ENCODE data around the gene DNAH6. TPM values are rescaled to one million over a fixed set of nuclear protein-coding genes. Genes with fewer than 3 reads are reported as not detected.
A peak's percentile ranks its signal among the peaks of the same experiment; 100 is the strongest.

The DNAH6 gene
- total and polyA plus RNA-seq, 2 of the 13 experiments (the other 11 are each of a cell fraction or from before 2014, with no cell fraction given) = 0.01 TPM; not detected in 1

GRCh38 chr2:84613082-84613481 is 96.8 kb downstream of the DNAH6 start (continued):
- TF ChIP-seq THAP8 (CRISPR knock-in tag; IDR thresholded peaks at IDR 0.05; ENCODE audit: borderline replicate concordance) = no peak
- peak; percentile 92 for TF ChIP-seq SOX13 (IDR thresholded peaks at IDR 0.05)
- peak in 1 of 2 experiments; percentile 98; a peak in 2 of 4 replicates for TF ChIP-seq SOX13 (CRISPR knock-in tag; conservative IDR thresholded peaks at IDR 0.05 in 1 of 2, IDR thresholded peaks at IDR 0.05 in 1 of 2)
- TF ChIP-seq ZBTB7A (CRISPR knock-in tag; IDR thresholded peaks at IDR 0.05) = no peak
- no peak for TF ChIP-seq MED1 (CRISPR knock-in tag; IDR thresholded peaks at IDR 0.05)
- TF ChIP-seq NFKBIZ (CRISPR knock-in tag; IDR thresholded peaks at IDR 0.05) = no peak
- TF ChIP-seq ZMYM3 (CRISPR knock-in tag; IDR thresholded peaks at IDR 0.05) = no peak
- TF ChIP-seq ZNF775 (CRISPR knock-in tag; IDR thresholded peaks at IDR 0.05; ENCODE audit: borderline replicate concordance) = no peak
- TF ChIP-seq NKX3-1 (CRISPR knock-in tag; IDR thresholded peaks at IDR 0.05) = no peak
- no peak for TF ChIP-seq ZFX (CRISPR knock-in tag; IDR thresholded peaks at IDR 0.05; ENCODE audit: low read depth)
- no peak; the same call in 1 of the 2 replicates for TF ChIP-seq ELF1 (CRISPR knock-in tag; IDR thresholded peaks at IDR 0.05)
- no peak for TF ChIP-seq SKIL (CRISPR knock-in tag; IDR thresholded peaks at IDR 0.05; ENCODE audit: borderline replicate concordance)
- TF ChIP-seq MZF1 (CRISPR knock-in tag; IDR thresholded peaks at IDR 0.05; ENCODE audit: borderline replicate concordance) = no peak
- TF ChIP-seq ZSCAN22 (CRISPR knock-in tag; IDR thresholded peaks at IDR 0.05) = no peak
- TF ChIP-seq SIX4 (CRISPR knock-in tag; IDR thresholded peaks at IDR 0.05) = no peak
- TF ChIP-seq ATF4 (CRISPR knock-in tag; IDR thresholded peaks at IDR 0.05) = peak in 1 of 2 experiments; percentile 26; a peak in 1 of 4 replicates
- TF ChIP-seq TFE3 (CRISPR knock-in tag; IDR thresholded peaks at IDR 0.05) = no peak; the same call in 1 of the 2 replicates
- no peak for TF ChIP-seq ZKSCAN1 (IDR thresholded peaks at IDR 0.05; ENCODE audit: low read length)
- peak; percentile 55; the same call in 1 of the 2 replicates for TF ChIP-seq TFDP1 (CRISPR knock-in tag; IDR thresholded peaks at IDR 0.05; ENCODE audit: borderline replicate concordance)
- peak; percentile 93 for TF ChIP-seq ZNF644 (CRISPR knock-in tag; IDR thresholded peaks at IDR 0.05; ENCODE audit: low read depth)
- TF ChIP-seq WIZ (CRISPR knock-in tag; IDR thresholded peaks at IDR 0.05) = no peak
- peak; percentile 75; the same call in 1 of the 2 replicates for TF ChIP-seq FOXP4 (CRISPR knock-in tag; IDR thresholded peaks at IDR 0.05)
- no peak for TF ChIP-seq ZNF562 (CRISPR knock-in tag; IDR thresholded peaks at IDR 0.05; ENCODE audit: borderline replicate concordance)
